Measurements from ENCODE around the gene ULK4. TPM values are rescaled to one million over a fixed set of nuclear protein-coding genes. Genes with fewer than 3 reads are reported as not detected.
"Not testable (repeated sequence)": the region's sequence is repeated elsewhere in the genome, so short reads cannot be mapped to it uniquely, and the experiment has no call there.

Gene ULK4
- total RNA-seq, 1 donor from 2014 or later: 13.3 TPM

GRCh38 chr3:41569632-41570305 is 392.1 kb downstream of the ULK4 start:
- ATAC-seq (no peak), DNase-seq (ENCODE audit: low spot score) (no peak)
- intact Hi-C loops (cut with DNase I): no loop called here

- ATAC-seq (no peak), DNase-seq (ENCODE audit: low spot score) (no peak)
- intact Hi-C loops (cut with DNase I): no loop called here
Observed at GRCh38 chr3:41565948-41566514, 395.9 kb downstream of the ULK4 start.

- ATAC-seq: no peak
- DNase-seq (ENCODE audit: low spot score): no peak
- intact Hi-C loops (cut with DNase I): no loop called here
Observed at GRCh38 chr3:41565003-41565402, 396.9 kb downstream of the ULK4 start.

GRCh38 chr3:41556245-41556644 is 405.7 kb downstream of the ULK4 start:
- ATAC-seq; DNase-seq (ENCODE audit: low spot score); intact Hi-C loops (cut with DNase I): not testable (repeated sequence)

- ATAC-seq: no peak
- intact Hi-C loops (cut with DNase I): no loop called here
- DNase-seq (ENCODE audit: low spot score): no peak
Observed at GRCh38 chr3:41532976-41533375, 428.9 kb downstream of the ULK4 start.

GRCh38 chr3:41526995-41527573 is 434.8 kb downstream of the ULK4 start:
- DNase-seq (ENCODE audit: low spot score) (no peak), ATAC-seq (no peak)
- intact Hi-C loops (cut with DNase I): no loop called here

GRCh38 chr3:41525303-41526064 is 436.4 kb downstream of the ULK4 start:
- no peak for DNase-seq (ENCODE audit: low spot score)
- no peak for ATAC-seq
- intact Hi-C loops (cut with DNase I): no loop called here

GRCh38 chr3:41523897-41524296 is 438.0 kb downstream of the ULK4 start:
- ATAC-seq (no peak), DNase-seq (ENCODE audit: low spot score) (no peak)
- intact Hi-C loops (cut with DNase I): no loop called here

- ATAC-seq: no peak
- intact Hi-C loops (cut with DNase I): no loop called here
- DNase-seq (ENCODE audit: low spot score): no peak
Observed at GRCh38 chr3:41522612-41523011, 439.3 kb downstream of the ULK4 start.

GRCh38 chr3:41521010-41521655 is 440.8 kb downstream of the ULK4 start:
- DNase-seq (ENCODE audit: low spot score) (no peak), ATAC-seq (no peak)
- intact Hi-C loops (cut with DNase I): no loop called here

GRCh38 chr3:41519746-41520145 is 442.2 kb downstream of the ULK4 start:
- intact Hi-C loops (cut with DNase I): no loop called here
- no peak for ATAC-seq
- DNase-seq (ENCODE audit: low spot score): no peak

- DNase-seq (ENCODE audit: low spot score) (no peak), ATAC-seq (no peak)
- intact Hi-C loops (cut with DNase I): no loop called here
Observed at GRCh38 chr3:41518626-41519025, 443.3 kb downstream of the ULK4 start.

GRCh38 chr3:41508063-41508696 is 453.7 kb downstream of the ULK4 start:
- no peak for ATAC-seq
- intact Hi-C loops (cut with DNase I): no loop called here

GRCh38 chr3:41507336-41508062 is 454.4 kb downstream of the ULK4 start:
- intact Hi-C loops (cut with DNase I): no loop called here
- DNase-seq (ENCODE audit: low spot score): no peak
- no peak for ATAC-seq

More at GRCh38 chr3:41508063-41508696, 453.7 kb downstream of the ULK4 start:
- DNase-seq (ENCODE audit: low spot score): no peak

GRCh38 chr3:41503998-41504623 is 457.8 kb downstream of the ULK4 start:
- no peak for ATAC-seq
- intact Hi-C loops (cut with DNase I): no loop called here
- no peak for DNase-seq (ENCODE audit: low spot score)

- ATAC-seq (no peak), DNase-seq (ENCODE audit: low spot score) (no peak)
- intact Hi-C loops (cut with DNase I): no loop called here
Observed at GRCh38 chr3:41502481-41502880, 459.4 kb downstream of the ULK4 start.

GRCh38 chr3:41502023-41502422 is 459.9 kb downstream of the ULK4 start:
- DNase-seq (ENCODE audit: low spot score): no peak
- ATAC-seq: no peak
- intact Hi-C loops (cut with DNase I): no loop called here

GRCh38 chr3:41498847-41499246 is 463.1 kb downstream of the ULK4 start:
- intact Hi-C loops (cut with DNase I): no loop called here
- DNase-seq (ENCODE audit: low spot score): no peak
- no peak for ATAC-seq
